SKM-1 (cell line): ENCODE measurements around the gene TNFRSF25.
"Not testable (repeated sequence)": the region's sequence is repeated elsewhere in the genome, so short reads cannot be mapped to it uniquely, and the experiment has no call there.

Experiments used
- DNase-seq: peaks from one replicate; lab custom pipeline; 2025; ENCODE audit not compliant: unreplicated experiment; lab: John Stamatoyannopoulos, UW

The TNFRSF25 gene

GRCh38 chr1:6502000-6502891 lies 36.3 kb upstream of the TNFRSF25 start:
- DNase-seq = no peak

GRCh38 chr1:6501279-6501813 lies 35.4 kb upstream of the TNFRSF25 start:
- DNase-seq = no peak

DNA sequence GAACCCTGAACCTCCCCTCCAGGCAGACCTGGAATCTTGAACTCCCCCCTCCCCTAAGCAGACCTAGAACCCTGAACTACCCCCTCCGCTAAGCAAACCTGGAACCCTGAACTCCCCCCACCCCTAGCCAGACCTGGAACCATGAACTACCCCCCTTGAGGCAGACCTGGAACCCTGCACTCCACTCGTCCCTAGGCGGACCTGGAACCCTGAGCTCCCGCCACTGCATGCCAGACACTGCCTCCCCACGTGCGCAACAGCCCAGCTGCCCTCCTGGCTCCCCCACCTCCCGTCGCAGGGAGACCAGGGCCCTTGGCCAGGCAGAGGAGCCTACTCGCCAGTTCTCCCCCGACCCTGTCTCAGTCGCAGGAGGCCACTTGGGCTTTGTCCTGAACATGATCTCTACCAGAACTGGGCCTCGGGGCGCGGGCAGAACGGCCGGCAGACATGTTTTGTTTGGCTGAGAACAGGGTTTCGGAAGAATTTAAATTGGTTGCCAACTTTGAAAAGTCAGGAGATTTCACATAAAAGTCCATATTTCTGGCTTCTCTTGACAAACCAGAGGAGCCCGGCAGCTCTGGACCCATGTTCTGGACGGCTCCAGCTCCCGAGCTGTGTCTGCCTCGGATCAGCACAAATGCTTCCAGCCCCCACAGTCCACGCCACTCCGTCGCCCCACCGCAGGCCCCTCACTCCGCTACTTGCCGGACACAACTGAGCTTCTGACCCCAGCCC lies 34.7 kb upstream of the TNFRSF25 start:
- DNase-seq = no peak

DNA sequence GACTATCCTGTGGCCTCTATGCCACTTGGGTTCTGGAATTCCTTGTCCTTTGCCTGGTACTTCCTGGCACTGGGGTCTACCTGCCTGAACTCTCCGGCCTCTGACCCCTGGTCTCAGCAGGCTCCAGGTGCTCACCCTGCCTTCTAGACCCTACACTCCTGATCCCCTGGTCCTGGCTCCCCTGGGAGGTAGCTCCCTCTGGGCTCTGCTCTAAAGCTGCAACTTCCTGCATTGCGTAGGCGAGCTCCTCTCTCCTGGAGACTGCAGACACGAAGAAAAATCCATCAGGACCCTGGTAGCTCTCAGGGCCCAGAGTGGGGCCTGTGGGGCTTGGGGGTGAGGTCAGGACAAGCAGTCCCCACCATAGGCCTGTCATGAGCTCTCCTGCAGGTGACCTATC lies 33.3 kb upstream of the TNFRSF25 start:
- DNase-seq = no peak

DNA sequence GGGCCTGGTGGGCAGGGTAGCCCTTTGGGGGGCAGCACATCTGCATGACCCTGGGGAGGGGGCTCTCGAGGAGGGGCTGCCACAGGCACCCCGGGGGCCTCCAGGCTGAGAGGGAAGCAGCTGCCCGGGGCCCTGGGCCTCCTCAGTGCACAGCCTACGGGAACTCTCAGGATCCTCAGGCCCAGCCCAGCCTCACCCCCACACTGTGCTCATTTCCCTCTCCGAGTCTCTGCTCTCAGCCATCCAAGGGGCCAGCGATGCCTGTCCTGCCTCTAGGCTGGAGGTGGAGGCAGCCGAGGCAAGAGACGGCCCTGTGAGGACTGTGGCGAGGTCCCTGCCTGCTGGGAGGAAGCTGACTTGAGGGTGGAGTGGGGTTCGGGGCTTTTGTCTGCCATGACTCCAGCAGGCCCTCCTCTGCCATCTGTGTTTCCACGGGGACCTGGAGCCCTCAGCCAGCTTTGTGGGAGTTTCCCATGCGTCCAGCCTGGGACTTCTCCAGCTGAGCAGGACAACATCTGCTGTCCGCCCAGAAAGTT lies 32.7 kb upstream of the TNFRSF25 start:
- DNase-seq = no peak

GRCh38 chr1:6497867-6498575 lies 32.0 kb upstream of the TNFRSF25 start:
- DNase-seq = no peak

GRCh38 chr1:6497215-6497866 lies 31.4 kb upstream of the TNFRSF25 start:
- no peak for DNase-seq

DNA sequence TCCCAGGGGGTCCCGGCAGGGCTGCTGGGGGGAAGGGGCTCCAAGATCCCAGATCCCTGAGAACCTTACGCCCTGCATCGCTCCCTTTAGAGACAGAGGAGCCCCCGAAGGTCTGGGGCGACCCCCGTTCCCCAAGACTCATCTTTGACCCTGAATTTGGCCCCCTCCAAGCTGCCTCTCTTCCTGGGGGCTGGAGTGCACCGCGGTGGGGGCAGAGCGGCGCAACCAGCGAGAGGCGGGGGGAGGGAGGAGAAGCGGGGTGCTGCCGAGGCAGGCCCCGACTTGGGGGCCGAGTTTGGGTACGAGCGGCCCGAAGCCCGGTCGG lies 30.9 kb upstream of the TNFRSF25 start:
- no peak for DNase-seq

DNA sequence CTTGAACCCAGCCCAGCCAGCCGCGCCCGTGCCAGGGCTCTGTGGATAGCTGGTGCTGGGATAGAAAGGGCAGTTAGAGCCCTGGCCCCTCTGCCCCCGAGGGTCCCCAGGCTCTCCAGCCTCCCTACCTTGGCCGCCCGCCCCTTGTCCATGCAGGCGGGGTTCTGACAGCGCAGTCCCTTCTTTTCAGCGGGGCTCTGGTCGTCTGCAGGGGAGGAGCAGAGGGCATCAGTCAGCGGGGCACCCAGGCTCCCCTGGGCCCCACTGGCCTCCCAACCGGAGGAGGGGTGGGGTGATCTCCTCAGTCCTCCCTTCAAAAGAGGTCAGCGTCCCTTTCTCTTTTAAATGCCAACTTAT lies 30.4 kb upstream of the TNFRSF25 start:
- DNase-seq = no peak

DNA sequence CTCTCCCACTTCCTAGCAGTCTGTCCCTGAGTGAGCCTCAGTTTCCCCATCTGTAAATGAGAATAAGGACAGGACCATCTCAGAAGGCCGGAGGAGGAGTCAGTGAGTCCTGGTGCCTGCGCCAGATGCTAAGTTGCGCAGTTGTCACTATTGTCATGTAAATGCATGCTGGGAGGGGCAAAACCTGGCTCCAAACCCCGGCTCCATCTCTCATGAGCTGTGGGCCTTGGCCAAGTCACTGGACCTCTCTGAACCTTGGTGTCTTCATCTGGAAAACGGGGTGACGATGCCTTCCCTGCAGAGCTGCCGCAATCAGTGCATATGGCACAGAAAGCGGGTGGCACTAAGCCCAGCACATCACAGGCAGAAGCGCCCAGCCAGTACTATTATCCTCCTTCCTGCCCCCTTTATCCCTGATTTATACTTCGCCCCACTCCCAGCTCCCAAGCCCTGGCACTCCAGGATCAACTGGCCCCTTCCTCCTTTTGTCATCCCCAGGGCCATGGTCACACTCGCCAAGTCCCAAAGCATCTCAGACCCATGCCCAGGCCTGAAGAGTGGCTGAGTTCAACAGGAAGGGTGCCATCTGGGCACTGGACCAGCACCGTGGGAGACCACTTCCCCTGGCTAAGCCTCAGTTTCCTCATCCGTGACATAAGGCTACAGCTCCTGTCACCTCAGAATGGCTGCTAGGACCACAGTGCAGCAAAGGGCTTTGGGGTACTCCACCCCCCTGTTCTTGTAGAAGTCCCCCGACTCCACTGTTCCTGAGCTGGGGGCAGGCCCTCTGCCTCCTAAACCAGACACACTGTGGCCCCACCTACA lies 29.8 kb upstream of the TNFRSF25 start:
- no peak for DNase-seq

DNA sequence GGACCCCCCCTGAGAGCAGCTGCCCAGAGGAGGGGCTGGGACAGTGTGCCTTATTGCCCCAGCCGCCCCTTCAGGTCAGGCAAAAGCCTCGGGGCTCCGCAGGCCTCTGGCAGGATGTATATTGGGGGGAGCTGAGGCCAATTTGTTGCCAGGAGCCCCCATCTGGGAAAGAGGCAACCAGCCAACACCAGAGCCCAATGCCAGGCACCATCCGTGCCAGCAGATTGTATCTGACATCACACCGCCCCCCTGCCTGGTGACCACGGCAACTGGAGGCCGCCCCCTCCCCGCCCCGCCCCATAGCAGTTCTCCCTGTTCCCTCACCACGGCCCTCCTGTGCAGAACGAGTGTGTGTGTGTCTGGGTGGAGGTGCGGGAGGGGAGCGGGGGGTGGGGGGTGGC lies 29.1 kb upstream of the TNFRSF25 start:
- DNase-seq = no peak

- DNase-seq = no peak
Observed at GRCh38 chr1:6494627-6495026, 28.7 kb upstream of the TNFRSF25 start.

- DNase-seq = not testable (repeated sequence)
Observed at GRCh38 chr1:6493834-6494223, 27.9 kb upstream of the TNFRSF25 start.

DNA sequence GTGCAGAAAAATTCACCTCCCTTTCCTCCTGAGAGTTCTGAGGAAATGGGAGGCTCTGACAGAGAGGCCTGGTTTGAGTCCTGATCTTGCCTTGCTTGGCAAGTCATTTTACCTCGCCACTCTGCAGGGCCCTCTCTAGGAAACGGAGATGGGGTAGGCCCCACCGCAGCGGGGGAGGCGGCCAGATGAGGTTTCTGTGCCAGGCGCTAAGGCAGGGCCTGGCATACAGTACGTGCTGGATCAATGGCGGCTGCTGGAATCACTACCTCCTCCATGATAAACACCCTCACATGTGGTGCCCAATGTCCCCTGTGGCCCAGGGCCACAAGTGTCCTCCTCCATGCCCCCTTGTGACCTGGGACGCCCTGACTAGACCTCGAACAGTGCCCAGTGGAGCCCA lies 26.0 kb upstream of the TNFRSF25 start:
- DNase-seq = no peak

GRCh38 chr1:6491480-6491962 lies 25.5 kb upstream of the TNFRSF25 start, which contains the start of gene PLEKHG5:
TSS of gene PLEKHG5 (minus strand) at chr1:6491667. CDS start at chr1:6477571, 14,096 bp downstream.
- DNase-seq = no peak

DNA sequence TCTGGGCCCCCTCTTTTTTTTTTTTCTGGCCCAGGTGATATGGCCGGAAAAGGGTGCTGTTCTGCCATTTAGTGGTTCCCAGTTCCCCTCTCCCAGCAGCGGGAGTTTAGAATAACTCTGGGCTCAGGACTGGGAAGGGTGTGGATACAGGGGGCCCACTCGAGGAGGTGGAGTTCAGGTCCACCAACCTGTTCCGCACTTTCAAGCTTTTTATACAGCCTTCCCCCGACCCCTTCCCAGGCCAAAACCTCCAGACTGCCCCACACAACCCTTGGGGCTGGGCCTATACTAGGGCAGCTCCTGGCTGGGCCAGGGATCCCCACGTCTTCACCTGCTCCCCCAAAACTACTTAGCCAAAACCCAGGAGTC lies 25.1 kb upstream of the TNFRSF25 start:
- DNase-seq = no peak

- DNase-seq = peak; percentile 22
Observed at GRCh38 chr1:6490181-6491080, 24.5 kb upstream of the TNFRSF25 start.

- DNase-seq = peak; percentile 53
Observed at GRCh38 chr1:6489799-6490180, 23.8 kb upstream of the TNFRSF25 start.

GRCh38 chr1:6489383-6489765 lies 23.4 kb upstream of the TNFRSF25 start:
- DNase-seq = no peak
